Measurements from ENCODE around the gene PELI2. TPM values are rescaled to one million over a fixed set of nuclear protein-coding genes. Genes with fewer than 3 reads are reported as not detected.

Gene PELI2
- total RNA-seq, 1 experiment from 2014 or later: 3.1 TPM

DNA sequence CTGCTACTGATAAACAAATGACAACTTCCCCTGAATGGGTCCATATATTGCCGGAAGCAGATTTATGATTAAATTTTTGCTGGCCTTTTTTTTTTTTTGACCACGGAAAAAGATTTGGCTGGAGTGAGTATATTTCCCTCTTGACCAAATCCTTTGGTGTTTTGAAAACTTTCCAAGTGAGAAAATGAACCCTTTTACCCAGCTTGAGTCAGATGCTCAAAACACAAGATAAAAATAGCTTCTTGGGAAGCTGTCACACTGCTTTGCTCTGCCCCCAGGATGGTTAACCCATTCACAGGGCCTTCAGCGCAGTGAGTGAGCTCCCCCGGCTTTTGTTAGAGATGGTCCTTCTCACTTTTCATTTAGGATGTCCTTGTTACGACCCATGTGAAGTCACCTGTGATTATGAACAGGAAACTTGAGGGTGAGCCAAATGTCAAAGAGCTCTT, 224.3 kb downstream of the PELI2 start:
- no peak for DNase-seq (ENCODE audit: low spot score)

DNA sequence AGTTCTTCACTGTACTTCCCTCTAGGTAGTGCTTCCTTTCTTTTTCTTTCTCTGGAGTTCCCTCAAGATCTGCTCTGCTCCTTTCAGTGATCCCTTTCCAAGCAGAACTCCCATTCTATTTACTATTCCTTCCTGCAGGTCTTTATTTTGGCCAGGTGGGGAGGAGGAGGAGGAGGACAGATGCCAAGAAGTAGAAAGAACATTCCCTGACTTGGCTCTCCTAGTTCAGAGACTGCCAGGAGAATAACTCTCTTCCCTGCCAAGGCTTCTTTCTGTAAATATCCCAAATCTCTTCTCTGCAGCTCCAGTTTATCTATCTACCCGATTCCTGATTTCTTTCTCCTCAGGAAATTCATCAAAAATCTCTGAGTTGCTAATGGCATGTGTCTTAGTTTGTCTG, 231.7 kb downstream of the PELI2 start:
- DNase-seq (ENCODE audit: low spot score): no peak

Measured in HT-29 (cell line).